ENCODE data around the gene EXOC1L. TPM values are rescaled to one million over a fixed set of nuclear protein-coding genes. Genes with fewer than 3 reads are reported as not detected.

Gene EXOC1L
- total RNA-seq, 1 donor from 2014 or later, result not detected

GRCh38 chr4:55849724-55850123, 30.1 kb downstream of the EXOC1L start:
- intact Hi-C loops (cut with micrococcal nuclease), result no loop called here
- H3K9me3 ChIP-seq (replicated peaks), result peaks cover 3% of the 10 kb centered on the region
- DNase-seq, result no peak
- no peak overlapping the region for H3K27ac ChIP-seq (replicated peaks)
- H3K36me3 ChIP-seq, result no peaks in the 10 kb centered on the region
- no peak overlapping the region for H3K4me3 ChIP-seq
- H3K27me3 ChIP-seq (ENCODE audit: low read depth), result peaks cover 10% of the 10 kb centered on the region
- peaks cover 19% of the 10 kb centered on the region for H3K4me1 ChIP-seq
- TF ChIP-seq, protein P1, sequence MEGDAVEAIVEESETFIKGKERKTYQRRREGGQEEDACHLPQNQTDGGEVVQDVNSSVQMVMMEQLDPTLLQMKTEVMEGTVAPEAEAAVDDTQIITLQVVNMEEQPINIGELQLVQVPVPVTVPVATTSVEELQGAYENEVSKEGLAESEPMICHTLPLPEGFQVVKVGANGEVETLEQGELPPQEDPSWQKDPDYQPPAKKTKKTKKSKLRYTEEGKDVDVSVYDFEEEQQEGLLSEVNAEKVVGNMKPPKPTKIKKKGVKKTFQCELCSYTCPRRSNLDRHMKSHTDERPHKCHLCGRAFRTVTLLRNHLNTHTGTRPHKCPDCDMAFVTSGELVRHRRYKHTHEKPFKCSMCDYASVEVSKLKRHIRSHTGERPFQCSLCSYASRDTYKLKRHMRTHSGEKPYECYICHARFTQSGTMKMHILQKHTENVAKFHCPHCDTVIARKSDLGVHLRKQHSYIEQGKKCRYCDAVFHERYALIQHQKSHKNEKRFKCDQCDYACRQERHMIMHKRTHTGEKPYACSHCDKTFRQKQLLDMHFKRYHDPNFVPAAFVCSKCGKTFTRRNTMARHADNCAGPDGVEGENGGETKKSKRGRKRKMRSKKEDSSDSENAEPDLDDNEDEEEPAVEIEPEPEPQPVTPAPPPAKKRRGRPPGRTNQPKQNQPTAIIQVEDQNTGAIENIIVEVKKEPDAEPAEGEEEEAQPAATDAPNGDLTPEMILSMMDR (IDR thresholded peaks at IDR 0.05; ENCODE audit: borderline replicate concordance), result no peak

DNA sequence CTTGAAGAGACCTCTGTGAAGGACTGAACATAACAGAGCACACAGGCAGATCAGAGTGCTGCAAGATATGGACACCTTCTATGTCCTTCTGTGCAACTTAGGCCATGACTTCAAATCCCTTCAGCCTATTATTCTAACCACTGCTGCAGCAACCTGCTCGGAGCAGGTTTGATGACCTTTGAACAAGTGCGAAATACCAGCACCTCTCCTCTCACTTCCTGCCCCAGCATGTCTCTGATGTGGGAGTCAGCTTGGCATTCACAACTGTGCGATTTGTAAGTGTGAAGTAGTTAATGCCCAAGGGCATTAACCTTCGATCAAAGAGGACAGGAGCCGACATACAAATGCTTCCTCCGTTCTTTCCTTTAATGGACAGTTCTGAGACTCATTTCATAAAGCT, 32.3 kb downstream of the EXOC1L start:
- H3K4me3 ChIP-seq, result no peak overlapping the region
- H3K4me1 ChIP-seq, result peaks cover 34% of the 10 kb centered on the region
- TF ChIP-seq, protein P1 (IDR thresholded peaks at IDR 0.05; ENCODE audit: borderline replicate concordance), result no peak
- no peaks in the 10 kb centered on the region for H3K9me3 ChIP-seq (replicated peaks)
- H3K36me3 ChIP-seq, result no peaks in the 10 kb centered on the region
- H3K27ac ChIP-seq (replicated peaks), result no peak overlapping the region
- H3K27me3 ChIP-seq (ENCODE audit: low read depth), result peaks cover 10% of the 10 kb centered on the region
- DNase-seq, result no peak
- intact Hi-C loops (cut with micrococcal nuclease), result no loop called here

DNA sequence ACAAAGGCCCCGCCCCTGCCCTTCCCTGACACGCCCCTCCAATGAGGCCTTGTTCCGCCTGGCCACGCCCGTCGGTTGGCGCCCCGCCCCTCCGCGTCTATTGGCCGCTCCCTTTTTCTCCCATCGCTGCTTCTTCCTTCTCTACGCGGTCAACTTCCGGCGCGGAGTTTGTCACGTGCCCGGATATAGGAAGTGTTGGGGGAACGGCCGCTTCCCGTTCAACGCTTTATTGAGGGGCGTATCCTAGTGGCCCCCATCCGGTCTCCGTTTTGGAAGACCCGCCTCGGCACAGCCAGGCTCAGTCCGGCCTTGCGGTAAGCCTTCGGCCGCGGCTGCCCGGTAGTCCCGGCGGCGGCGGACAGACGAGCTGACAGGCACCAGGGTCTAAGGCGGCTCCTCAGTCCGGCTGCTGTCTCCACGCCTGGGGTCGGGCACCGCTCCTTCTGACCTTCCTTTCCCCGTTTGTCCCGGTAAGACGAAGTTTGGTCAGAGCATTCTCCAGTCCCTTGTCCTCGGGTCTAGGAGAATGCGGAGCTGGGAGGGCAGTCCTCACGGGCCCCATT, 34.0 kb downstream of the EXOC1L start, which contains the start of gene EXOC1:
EXOC1 (plus strand) TSS at position 165 of the 563 bp plus-strand sequence. CDS start 4,676 bp downstream, outside the sequence.
- intact Hi-C loops (cut with micrococcal nuclease), result no loop called here

GRCh38 chr4:55854129-55854528, 34.5 kb downstream of the EXOC1L start:
- Histone ChIP-seq H3K4me1 (peaks cover 34% of the 10 kb centered on the region), H3K9me3 (replicated peaks) (no peaks in the 10 kb centered on the region), H3K27ac (replicated peaks) (peak overlapping the region; percentile 90), H3K27me3 (ENCODE audit: low read depth) (peaks cover 10% of the 10 kb centered on the region), H3K4me3 (peak overlapping the region; percentile 91), H3K36me3 (peaks cover 10% of the 10 kb centered on the region)
- no peak for DNase-seq
- TF ChIP-seq, protein P1 (IDR thresholded peaks at IDR 0.05; ENCODE audit: borderline replicate concordance), result no peak
- intact Hi-C loops (cut with micrococcal nuclease), result no loop called here

More for the DNA sequence above, 34.0 kb downstream of the EXOC1L start, which contains the start of gene EXOC1:
- peaks cover 34% of the 10 kb centered on the region for H3K4me1 ChIP-seq
- TF ChIP-seq, protein P1 (IDR thresholded peaks at IDR 0.05; ENCODE audit: borderline replicate concordance), result no peak
- peaks cover 10% of the 10 kb centered on the region for H3K27me3 ChIP-seq (ENCODE audit: low read depth)
- peak within 1 kb of the TSS; percentile 90 for H3K27ac ChIP-seq (replicated peaks)
- H3K9me3 ChIP-seq (replicated peaks), result no peaks in the 10 kb centered on the region
- peak; percentile 99 for DNase-seq
- H3K4me3 ChIP-seq, result peak within 1 kb of the TSS; percentile 91
- peaks cover 5% of the 10 kb centered on the region for H3K36me3 ChIP-seq

- TF ChIP-seq, protein P1 (IDR thresholded peaks at IDR 0.05; ENCODE audit: borderline replicate concordance), result no peak
- no peak for DNase-seq
- Histone ChIP-seq H3K27me3 (ENCODE audit: low read depth) (no peaks in the 10 kb centered on the region), H3K9me3 (replicated peaks) (no peaks in the 10 kb centered on the region), H3K4me3 (no peak overlapping the region), H3K27ac (replicated peaks) (no peak overlapping the region), H3K4me1 (peaks cover 34% of the 10 kb centered on the region), H3K36me3 (peaks cover 35% of the 10 kb centered on the region)
- intact Hi-C loops (cut with micrococcal nuclease), result no loop called here
Measured at GRCh38 chr4:55857586-55857985, 38.0 kb downstream of the EXOC1L start.
